Placental epithelial cell (primary cell): ENCODE measurements around the gene PRIMPOL. TPM values are rescaled to one million over a fixed set of nuclear protein-coding genes. Genes with fewer than 3 reads are reported as not detected.

Experiments
- total RNA-seq: library from RNA; depleted of rRNA; stranded (reverse); fragments of >200 nt; gene quantifications from 2 replicates; pipeline ENCODE4 v1.2.3, GENCODE V29; 2012

Gene PRIMPOL, protein sequence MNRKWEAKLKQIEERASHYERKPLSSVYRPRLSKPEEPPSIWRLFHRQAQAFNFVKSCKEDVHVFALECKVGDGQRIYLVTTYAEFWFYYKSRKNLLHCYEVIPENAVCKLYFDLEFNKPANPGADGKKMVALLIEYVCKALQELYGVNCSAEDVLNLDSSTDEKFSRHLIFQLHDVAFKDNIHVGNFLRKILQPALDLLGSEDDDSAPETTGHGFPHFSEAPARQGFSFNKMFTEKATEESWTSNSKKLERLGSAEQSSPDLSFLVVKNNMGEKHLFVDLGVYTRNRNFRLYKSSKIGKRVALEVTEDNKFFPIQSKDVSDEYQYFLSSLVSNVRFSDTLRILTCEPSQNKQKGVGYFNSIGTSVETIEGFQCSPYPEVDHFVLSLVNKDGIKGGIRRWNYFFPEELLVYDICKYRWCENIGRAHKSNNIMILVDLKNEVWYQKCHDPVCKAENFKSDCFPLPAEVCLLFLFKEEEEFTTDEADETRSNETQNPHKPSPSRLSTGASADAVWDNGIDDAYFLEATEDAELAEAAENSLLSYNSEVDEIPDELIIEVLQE
- total RNA-seq = 11.1 and 12.6 TPM in 2 replicates

DNA sequence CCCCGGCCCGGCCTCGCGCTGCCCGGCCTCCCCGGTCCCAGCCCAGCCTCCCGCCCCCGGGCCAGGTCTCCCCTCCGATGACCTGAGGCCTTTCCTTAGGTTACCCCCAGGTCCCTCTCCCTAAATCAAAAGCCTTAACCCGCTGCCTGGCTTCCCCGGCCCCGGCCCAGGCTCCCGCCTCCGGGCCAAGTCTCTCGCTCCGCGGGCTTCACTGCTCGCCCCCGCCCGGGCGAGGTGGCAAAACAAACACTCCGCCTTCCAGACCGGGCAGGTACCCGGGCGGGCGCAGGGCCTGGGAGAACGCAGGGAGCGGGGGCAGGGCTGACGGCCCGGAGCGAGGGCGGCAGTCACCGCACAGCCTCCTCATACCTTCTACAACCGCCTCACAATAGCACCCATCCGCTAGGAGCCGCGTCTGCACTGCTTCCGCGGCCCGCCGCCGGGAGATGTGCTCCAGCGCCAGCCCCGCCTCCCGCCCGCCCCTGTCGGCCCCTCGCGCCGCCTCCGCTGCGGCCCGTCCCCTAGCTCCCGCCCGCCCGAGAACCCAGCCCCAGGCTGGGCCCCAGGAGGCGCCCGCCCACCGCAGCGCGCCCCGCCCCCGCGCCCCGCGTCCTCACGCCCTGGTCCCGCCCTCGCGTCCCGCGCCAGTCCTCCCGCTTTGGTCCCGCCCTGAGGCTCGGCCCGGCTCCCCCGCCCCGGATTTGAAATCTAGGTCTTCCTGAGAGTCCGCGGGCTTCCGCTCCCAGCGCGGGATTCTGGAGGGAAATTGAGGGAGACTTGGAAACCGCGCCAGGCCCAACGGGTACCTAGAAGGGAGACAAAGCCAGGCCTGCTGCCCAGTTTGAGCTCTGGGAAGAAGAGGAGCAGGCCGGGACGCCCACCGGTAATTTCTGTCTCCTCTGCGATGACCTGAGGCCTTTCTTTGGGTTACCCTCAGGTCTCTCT, at the start of gene PRIMPOL, which contains the start of gene CASP3:
Gene PRIMPOL (plus strand): TSS at position 713 of the 945 bp plus-strand sequence. CDS start 7,403 bp downstream, outside the sequence.
Gene CASP3 (minus strand): TSS at position 422 of the 945 bp plus-strand sequence. CDS start 10,994 bp downstream, outside the sequence.

DNA sequence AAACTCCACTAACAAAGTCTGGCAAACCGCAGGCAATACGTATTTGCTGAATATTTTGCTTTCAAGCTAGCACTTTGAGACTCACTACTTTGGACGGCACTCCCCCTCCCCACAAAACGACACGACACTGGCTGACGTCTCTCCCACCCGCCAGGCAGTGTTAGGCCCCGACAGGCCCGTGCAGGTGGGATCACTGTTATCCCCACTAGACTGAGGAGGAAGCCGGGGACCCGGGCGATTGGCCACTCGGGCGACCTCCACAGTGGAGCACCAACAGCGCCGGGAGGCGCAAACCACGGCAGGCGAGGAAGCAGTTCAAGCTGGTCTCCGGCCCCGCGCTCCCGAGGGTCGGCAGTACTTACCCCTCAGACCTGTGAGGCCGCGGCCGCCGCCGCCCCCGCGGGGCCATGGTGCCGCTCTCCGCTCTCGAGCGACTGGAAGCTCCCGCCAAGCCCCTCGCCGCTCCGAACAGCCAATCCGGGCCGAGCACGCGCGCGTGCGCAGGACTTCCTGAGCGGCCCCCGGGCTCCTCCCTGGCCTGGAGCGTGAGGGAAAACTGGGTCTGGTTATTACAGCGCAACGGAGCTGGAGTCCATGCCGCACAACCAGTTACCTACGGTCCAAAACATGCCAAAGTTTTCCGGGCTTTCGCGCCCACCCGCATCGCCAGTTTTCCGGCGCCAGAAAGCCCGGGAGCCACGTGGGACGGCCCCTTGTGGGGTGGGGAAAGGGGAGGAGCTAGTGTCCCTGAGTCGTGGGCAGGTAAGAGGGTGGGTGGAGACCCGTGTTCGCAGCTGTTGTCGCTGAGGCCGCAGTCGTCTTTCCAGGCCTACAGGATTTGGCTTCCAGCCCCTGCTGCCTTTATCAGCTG, 84.4 kb downstream of the PRIMPOL start, which contains the start of gene CENPU:
Gene CENPU (minus strand): TSS at position 443 of the 871 bp plus-strand sequence. CDS start 34 bp downstream, at position 409.

Other genes starting within 250 kb of the PRIMPOL start
- gene IRF2, start 175.2 kb upstream of the PRIMPOL start, total RNA-seq = 7.8 and 13.0 TPM in 2 replicates
- gene CASP3, start 291 bp upstream of the PRIMPOL start, total RNA-seq = 29.1 and 34.3 TPM in 2 replicates
- 9.1 and 11.4 TPM in 2 replicates for gene CENPU, start 84.4 kb downstream of the PRIMPOL start, total RNA-seq
- gene ACSL1, start 176.2 kb downstream of the PRIMPOL start, total RNA-seq = 72.2 and 245 TPM in 2 replicates